Right atrium auricular region (tissue), 2 donors: ENCODE measurements around the gene GAN. TPM values are rescaled to one million over a fixed set of nuclear protein-coding genes. Genes with fewer than 3 reads are reported as not detected.

Experiments used
- DNase-seq: peaks from one replicate; pipeline ENCODE4 v3.0.0-alpha.2; 2019; ENCODE audit warnings: low spot score
- H3K27ac ChIP-seq, 2 donors: fragments of 200-600 bp; sonication (generic); 1 replicate in 1 of 2; 2 replicates in 1 of 2; pipeline ENCODE4 v1.5.1; 2016 to 2019
- H3K27me3 ChIP-seq, 2 donors: fragments of 200-600 bp; sonication (generic); one replicate each; pipeline versions ENCODE4 v1.5.1 to v1.6.0; 2017 to 2019
- H3K36me3 ChIP-seq: fragments of 200-600 bp; sonication (generic); one replicate; pipeline ENCODE4 v1.5.1; 2016
- H3K4me1 ChIP-seq, 2 donors: fragments of 200-600 bp; sonication (generic); one replicate each; pipeline versions ENCODE4 v1.5.1 to v1.6.0; 2017 to 2019
- H3K4me3 ChIP-seq, 2 donors: fragments of 200-600 bp; sonication (generic); 1 replicate in 1 of 2; 2 replicates in 1 of 2; pipeline ENCODE4 v1.5.1; 2017 to 2019; ENCODE audit warnings: mild to moderate bottlenecking in 1 of 2, moderate library complexity in 1 of 2
- H3K9me3 ChIP-seq, 2 donors: fragments of 200-600 bp; sonication (generic); one replicate each; pipeline ENCODE4 v1.5.1; 2019
- CTCF ChIP-seq, 2 donors: fragments of 200-600 bp; sonication (generic); IDR thresholded peaks; one replicate each; pipeline ENCODE4 v1.5.1; 2019; ENCODE audit warnings: antibody characterized with exemption in 2 of 2
- total RNA-seq, 2 donors: library from RNA; depleted of rRNA; stranded (reverse); fragments of >200 nt; gene quantifications; one replicate each; pipeline ENCODE4 v1.1.0, GENCODE V29; 2016

GAN gene
- total RNA-seq, 2 donors from 2014 or later, result 8.8 to 10.7 TPM

- Histone ChIP-seq H3K36me3 (no peaks in the 10 kb centered on the region), H3K4me3 (no peak overlapping the region)
These were observed 4.6 kb upstream of the GAN start for GRCh38 chr16:81310045-81310644.

GRCh38 chr16:81311762-81312161 is 3.0 kb upstream of the GAN start:
- Histone ChIP-seq H3K36me3 (no peaks in the 10 kb centered on the region), H3K4me1 (peaks cover 0 to 27% of the 10 kb centered on the region in 2 donors), H3K27me3 (no peaks in the 10 kb centered on the region), H3K27ac (no peak overlapping the region), H3K9me3 (no peaks in the 10 kb centered on the region), H3K4me3 (no peak overlapping the region)
- DNase-seq, result no peak
- no peak for TF ChIP-seq CTCF (IDR thresholded peaks at IDR 0.05)

More at GRCh38 chr16:81310045-81310644, 4.6 kb upstream of the GAN start:
- no peak for DNase-seq
- Histone ChIP-seq H3K9me3 (no peaks in the 10 kb centered on the region), H3K27ac (no peak overlapping the region), H3K4me1 (peaks cover 0 to 17% of the 10 kb centered on the region in 2 donors), H3K27me3 (no peaks in the 10 kb centered on the region)
- TF ChIP-seq CTCF (IDR thresholded peaks at IDR 0.05), result no peak

GRCh38 chr16:81313701-81314602 is 810 bp upstream of the GAN start:
- Histone ChIP-seq H3K9me3 (no peaks in the 10 kb centered on the region), H3K27ac (peak overlapping the region; percentile 87 to 91), H3K4me3 (peak overlapping the region; percentile 79 to 97), H3K4me1 (peaks cover 0 to 35% of the 10 kb centered on the region in 2 donors), H3K27me3 (no peaks in the 10 kb centered on the region), H3K36me3 (no peaks in the 10 kb centered on the region)
- no peak for DNase-seq
- TF ChIP-seq CTCF (IDR thresholded peaks at IDR 0.05), result no peak

GRCh38 chr16:81315271-81316175 is 761 bp downstream of the GAN start:
- Histone ChIP-seq H3K27me3 (no peaks in the 10 kb centered on the region), H3K4me3 (peak overlapping the region; percentile 79 to 97), H3K36me3 (no peaks in the 10 kb centered on the region), H3K4me1 (peaks cover 0 to 41% of the 10 kb centered on the region in 2 donors), H3K27ac (peak overlapping the region; percentile 87 to 91), H3K9me3 (no peaks in the 10 kb centered on the region)
- TF ChIP-seq CTCF (IDR thresholded peaks at IDR 0.05), result no peak
- DNase-seq, result peak; percentile 59

DNA sequence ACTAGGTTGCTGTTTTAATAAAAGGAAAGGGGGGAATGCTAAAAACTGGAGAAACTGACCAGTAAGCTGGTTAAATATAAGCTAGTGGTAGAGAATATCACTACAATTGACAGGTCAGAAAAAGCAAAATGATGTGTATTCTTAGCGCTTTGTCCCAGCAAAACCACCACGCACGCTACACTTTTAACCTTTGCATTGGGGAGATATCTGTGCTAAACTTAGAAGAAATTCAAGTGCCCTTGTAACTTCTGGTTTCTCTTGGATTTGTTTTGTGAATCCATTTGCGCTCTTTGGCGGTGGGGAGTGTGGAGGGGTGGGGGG is 1.4 kb downstream of the GAN start:
- peak overlapping the region; percentile 79 to 97 for H3K4me3 ChIP-seq
- no peaks in the 10 kb centered on the region for H3K9me3 ChIP-seq
- H3K36me3 ChIP-seq, result no peaks in the 10 kb centered on the region
- DNase-seq, result no peak
- TF ChIP-seq CTCF (IDR thresholded peaks at IDR 0.05), result no peak
- peaks cover 0 to 44% of the 10 kb centered on the region in 2 donors for H3K4me1 ChIP-seq
- H3K27ac ChIP-seq, result peak overlapping the region; percentile 87 to 91
- no peaks in the 10 kb centered on the region for H3K27me3 ChIP-seq
